Amygdala (tissue), 56 donors: ENCODE measurements around the gene GNG12.
A peak's percentile ranks its signal among the peaks of the same experiment; 100 is the strongest.

Experiments used
- DNase-seq, 56 donors: peaks; one replicate each; lab custom pipeline; 2025; lab: John Stamatoyannopoulos, UW

GNG12 gene

GRCh38 chr1:67832737-67833601, at the start of gene GNG12:
TSS of gene GNG12 (minus strand) at chr1:67833467. CDS start at chr1:67707686, 125,781 bp downstream.
- DNase-seq = peak in 27 of 56 donors; percentile 5 to 65 (median 44)

GRCh38 chr1:67882196-67882958, 49.1 kb upstream of the GNG12 start:
- no peak for DNase-seq

DNA sequence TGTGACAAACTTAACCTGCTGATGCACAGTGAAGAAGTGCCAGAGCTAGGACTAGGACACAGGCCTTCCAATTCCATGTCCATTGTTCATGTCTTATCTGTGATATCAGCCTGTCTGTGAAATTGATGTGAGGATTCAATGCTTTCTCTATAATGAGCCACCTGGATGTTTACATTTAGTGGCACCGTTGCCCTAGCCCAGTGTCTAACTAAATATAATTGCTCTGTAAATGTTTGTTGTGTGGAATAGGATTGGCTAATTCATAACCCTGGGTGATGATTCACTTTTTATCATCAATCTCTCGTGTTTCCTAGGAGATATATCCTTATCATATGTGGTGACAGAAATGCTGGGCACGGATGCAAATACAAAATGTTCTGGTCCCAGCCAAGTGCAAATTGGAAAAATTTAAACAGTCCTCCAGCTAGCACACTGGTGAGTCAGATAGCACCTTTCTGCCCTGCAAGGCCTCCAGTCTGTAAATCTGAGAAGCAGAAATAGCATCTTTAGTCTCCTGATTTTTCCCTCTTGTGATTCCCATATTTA, 46.9 kb upstream of the GNG12 start:
- DNase-seq = peak in 2 of 56 donors; percentile 1 to 37

DNA sequence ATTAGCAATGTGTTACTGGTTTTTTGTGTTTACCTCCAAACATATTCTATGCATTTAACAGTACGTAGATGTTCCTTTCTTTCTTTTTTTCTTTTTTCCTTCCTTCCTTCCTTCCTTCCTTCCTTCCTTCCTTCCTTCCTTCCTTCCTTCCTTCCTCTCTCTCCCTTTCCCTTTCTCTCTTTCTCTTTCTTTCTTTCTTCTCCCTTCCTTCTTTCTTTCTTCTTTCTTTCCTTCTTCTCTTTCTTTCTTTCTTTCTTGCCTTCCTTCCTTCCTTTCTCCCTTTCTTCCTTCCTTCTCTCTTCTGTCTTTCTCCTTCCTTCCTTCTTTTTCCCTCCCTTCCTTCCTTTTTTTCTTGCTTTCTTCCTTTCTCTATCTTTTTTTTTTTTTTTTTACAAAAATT, 46.2 kb upstream of the GNG12 start:
- no peak for DNase-seq

GRCh38 chr1:67874501-67875111, 41.3 kb upstream of the GNG12 start:
- DNase-seq = no peak

DNA sequence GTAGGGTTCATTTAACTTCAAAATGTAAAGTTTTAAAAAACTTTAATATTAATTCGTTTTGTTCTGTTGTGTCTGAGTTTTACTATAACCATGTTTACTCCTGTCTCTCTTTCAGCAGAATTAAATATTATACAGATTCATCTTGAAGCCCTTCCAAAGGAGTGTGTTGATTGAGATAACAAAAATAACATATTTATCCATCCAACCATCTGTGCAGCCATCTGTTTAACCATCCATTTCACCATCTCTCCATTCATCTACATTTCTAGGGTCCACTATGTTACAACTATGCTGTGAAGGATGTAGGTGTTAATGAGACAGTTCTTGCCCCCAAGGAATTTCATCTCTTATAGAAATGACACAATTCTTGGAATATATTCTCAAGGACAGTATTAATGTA, 36.0 kb upstream of the GNG12 start:
- no peak for DNase-seq

GRCh38 chr1:67863637-67864036, 30.4 kb upstream of the GNG12 start:
- DNase-seq = no peak

- DNase-seq = no peak
These were observed 29.4 kb upstream of the GNG12 start for GRCh38 chr1:67862685-67863084.

DNA sequence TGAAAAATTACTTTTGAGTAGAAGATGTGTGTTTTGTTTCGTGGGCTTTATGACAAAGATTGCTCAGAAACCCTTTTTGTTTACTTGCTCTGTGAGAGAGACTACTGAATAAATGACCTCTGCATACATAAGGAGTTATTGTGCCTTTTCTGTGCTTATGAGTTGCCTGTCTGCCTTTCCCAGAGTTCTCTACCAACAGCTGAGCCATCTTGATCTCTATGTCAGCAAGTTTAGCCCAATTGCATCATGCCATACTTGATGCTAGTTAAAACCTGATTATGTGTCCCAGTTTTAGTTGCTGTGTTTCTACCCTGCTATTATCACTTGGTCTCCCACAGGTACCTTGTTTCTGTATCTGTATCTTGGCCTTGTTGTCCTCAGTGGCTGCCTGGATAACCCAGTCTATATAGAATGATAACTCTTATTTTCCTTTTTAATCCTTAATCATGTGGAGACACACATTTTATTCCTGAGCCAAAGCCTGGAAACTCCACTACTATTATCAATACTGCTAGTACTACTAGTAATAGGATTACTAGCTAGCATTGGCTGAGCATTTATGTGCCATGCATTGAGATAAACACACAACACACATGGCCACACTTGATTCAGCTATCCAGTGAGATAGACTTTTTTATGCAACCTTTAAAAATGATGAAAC, 28.7 kb upstream of the GNG12 start:
- no peak for DNase-seq

DNA sequence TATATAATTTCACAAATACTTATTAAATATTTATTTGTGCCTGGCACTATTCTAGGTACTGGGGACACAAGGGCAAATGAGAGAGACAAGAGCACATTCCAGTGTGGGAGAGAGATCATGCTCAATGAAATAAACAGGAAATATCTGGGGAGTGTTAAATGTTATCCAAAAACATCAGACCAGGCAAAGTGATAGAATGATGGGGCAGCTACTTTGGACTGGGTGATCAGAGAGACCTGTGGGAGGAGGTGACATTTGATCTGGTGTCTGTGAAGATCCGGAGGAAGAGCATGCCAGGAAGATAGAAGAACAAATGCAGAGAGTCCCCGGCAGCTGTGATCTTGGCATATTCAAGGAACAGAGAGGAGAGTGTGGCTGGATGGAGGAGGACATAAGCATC, 27.5 kb upstream of the GNG12 start:
- DNase-seq = no peak

DNA sequence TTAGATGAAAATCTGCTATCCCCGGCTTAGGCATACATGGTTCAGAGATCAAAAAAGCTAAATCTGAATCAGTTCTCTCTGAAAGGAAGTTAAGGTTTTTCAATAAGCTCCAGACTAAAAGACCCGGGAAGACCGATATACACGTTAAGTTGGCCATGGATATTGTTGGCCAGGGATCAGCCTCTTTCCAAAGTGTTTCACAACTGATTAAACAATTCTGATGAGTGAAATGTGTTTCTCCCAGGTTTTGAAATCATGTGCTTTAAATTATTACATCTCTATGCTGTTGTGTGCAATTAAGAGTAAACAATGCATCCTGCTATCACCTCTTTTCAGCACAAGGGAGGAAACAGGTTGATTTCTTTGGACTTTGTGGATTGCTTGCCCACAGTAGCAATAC, 23.7 kb upstream of the GNG12 start:
- DNase-seq = no peak

DNA sequence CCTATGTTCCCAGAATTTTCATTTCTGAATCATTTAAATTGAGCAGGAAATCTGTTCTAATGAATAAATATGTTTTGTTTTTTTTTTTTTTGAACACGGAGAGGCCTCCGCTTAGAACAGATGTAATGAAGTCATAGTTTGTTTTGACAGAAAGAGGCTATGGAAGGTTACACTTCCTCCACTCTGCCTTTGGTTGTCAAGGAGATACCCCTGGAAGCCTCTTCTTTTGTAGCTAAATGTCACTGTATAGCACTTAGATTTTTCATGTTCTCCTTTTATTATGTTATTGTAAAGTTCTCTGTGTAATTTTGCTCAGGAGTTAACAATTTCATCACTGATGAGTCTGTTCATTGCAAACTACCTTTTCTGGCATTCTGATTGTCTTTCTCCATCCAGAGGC, 22.7 kb upstream of the GNG12 start:
- no peak for DNase-seq

DNA sequence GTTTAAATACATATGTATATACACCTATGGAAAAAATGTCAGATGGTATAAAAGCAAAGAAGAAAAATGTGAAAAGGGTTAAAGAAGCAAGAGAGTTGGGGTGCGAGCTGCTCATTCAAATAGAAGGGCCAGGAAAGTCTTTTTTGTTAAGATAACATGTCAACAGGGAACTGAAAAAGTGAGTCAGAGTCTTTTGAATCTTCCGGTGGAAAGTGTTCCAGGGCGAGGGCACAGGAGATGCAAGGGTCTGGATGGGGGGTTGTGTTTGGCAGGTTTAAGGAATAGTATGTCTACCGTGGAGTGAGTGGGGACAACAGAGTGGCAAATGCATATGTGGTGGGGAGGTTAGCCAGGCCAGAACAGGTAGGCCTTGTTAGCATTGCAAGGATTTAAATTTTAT, 22.2 kb upstream of the GNG12 start:
- DNase-seq = no peak

DNA sequence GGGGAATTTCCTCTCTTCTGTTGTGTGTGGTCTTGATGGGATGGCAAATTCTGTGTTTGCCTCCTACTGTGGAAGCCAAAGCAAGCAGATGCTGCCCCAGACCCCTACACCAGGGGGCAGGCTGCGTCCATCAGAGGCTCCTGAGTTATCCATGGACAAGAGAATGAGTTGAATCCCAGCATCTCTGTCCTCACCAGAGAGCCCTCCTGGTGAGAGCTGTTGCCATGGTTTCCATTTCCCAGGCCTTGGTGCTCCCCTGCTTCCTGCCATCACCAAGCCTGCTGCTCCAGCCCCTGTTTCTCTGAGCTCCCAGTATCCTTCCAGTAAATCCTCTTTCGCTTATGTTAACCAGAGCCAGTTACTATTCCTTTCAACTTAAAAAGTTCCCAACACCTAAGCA, 20.4 kb upstream of the GNG12 start:
- DNase-seq = peak in 36 of 56 donors; percentile 1 to 73 (median 22)

DNA sequence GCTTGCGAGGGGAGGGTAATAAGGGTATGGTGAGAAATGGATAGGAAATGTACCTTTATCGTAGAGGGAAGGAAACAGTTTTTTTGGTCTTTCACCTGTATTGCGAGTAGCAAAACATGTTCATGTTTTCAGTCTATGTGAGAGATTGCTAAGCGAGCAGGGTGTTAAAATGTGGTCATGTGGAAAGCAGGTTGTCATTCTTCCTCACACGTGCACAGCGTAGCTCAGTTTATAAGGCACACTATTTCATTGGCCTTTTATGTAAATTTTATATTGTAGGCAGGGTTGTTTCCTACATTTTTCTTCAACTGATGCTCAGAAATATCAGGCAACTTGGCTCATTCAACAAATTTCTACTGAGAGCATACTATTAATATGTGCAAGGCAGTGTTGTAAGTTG, 18.5 kb upstream of the GNG12 start:
- DNase-seq = no peak

DNA sequence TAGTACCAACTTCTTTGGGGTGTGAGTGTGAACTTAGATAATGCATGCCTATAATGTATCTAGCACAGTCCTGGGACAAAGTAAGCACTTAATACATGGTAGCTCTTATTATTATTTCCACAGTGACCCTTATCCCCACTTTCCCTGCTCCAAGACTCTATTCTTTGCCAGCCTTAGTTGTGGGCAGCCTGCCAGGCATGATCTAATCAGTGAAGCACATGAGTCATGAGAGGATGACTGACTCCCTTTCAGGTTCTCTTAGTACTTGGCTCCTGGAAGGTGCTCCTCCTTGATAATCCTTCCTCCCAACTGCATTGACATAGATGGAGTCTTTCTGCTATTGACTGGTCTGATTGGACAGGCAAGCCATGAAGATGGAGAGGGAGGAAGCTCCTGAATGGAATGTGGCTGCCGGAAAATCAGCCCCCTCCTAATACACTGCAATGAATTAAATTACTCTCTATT, 17.4 kb upstream of the GNG12 start:
- peak in 26 of 56 donors; percentile 0 to 69 (median 18) for DNase-seq

DNA sequence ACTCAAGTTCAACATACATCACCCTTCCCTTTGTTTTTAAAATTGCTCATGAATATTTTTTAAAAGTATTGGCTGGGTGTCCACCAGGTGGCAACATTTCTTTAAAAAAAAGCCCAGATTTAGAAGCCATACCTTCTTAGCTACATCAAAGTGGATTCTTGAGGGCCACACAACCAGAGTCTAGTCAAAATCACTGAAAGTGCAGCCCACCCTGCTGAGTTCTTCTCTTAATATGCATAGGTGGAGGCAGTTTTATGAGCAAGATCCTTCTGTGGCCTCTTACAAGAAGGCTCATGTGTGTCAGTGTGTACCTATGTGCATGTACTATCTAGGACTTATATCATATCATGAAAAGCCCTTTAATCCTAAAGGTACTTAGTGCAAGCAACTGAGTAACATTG, 16.9 kb upstream of the GNG12 start:
- DNase-seq = peak in 2 of 56 donors; percentile 3 to 34

DNA sequence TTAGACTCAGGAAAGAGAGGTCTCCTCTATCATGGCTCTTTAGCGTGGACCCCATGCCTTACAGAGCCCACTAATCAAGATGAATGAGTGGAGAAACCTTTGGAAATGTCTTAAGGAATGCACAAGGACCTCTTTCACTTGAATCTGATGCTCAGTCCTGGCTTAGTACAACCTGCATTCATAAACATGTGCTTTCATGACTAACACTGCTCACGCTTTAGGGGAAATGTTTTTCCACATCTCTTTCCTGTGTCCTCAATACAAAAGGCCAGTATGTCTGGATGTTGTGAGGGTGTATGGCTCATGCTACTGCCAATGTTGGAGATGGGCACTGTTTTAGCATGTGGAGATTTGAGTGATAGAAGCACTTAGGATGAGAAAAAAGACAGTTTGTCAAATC, 14.2 kb upstream of the GNG12 start:
- DNase-seq = no peak

GRCh38 chr1:67846538-67846937, 13.3 kb upstream of the GNG12 start:
- no peak for DNase-seq

DNA sequence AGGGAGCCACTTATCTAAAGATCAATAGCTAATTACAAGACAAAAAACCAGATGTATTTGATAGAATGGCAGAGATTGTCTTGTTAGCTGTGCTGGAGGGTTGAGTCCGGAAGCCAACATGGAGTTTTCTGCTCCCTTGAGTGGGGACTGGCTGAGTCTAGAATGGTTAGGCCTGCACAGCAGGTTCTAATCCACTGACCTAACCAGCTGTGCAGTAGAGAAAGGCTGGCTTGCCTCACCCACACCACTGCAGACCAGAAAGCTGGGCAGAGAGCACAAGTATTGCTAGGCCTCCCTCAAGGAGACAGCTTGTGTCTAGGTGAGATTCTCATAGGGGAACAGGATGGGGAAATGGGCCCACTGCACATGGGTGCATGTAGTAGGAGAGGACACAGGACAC, 11.7 kb upstream of the GNG12 start:
- DNase-seq = no peak
